Thymus (tissue), 11 donors: ENCODE measurements around the gene ATP6V1B1. TPM values are rescaled to one million over a fixed set of nuclear protein-coding genes. Genes with fewer than 3 reads are reported as not detected.

Experiments used
- DNase-seq, 9 donors: peaks; one replicate each; pipeline ENCODE4 v3.0.0-alpha.2; 2013; ENCODE audit warnings: low spot score in 9 of 9, low read depth in 6 of 9, missing footprints in 1 of 9
- H3K27ac ChIP-seq, 2 donors: one replicate each; pipeline ENCODE4 v1.5.1; 2013; ENCODE audit warnings: control low read depth in 1 of 2, low read depth in 1 of 2, low read length in 1 of 2, mild to moderate bottlenecking in 1 of 2, moderate library complexity in 1 of 2
- H3K27me3 ChIP-seq, 2 donors: one replicate each; pipeline ENCODE4 v1.5.1; 2013; ENCODE audit warnings: low read length in 1 of 2; ENCODE audit not compliant: control insufficient read depth in 2 of 2, insufficient read depth in 1 of 2
- H3K36me3 ChIP-seq, 2 donors: one replicate each; pipeline ENCODE4 v1.5.1; 2013; ENCODE audit warnings: low read length in 1 of 2, mild to moderate bottlenecking in 1 of 2, moderate library complexity in 1 of 2; ENCODE audit not compliant: control insufficient read depth in 2 of 2, insufficient read depth in 2 of 2
- H3K4me1 ChIP-seq, 2 donors: one replicate each; pipeline ENCODE4 v1.5.1; 2013; ENCODE audit warnings: low read length in 2 of 2; ENCODE audit not compliant: control insufficient read depth in 2 of 2, insufficient read depth in 2 of 2
- H3K4me3 ChIP-seq, 2 donors: one replicate each; pipeline ENCODE4 v1.5.1; 2013; ENCODE audit warnings: low read length in 2 of 2, control low read depth in 1 of 2, mild to moderate bottlenecking in 1 of 2
- H3K9me3 ChIP-seq, 2 donors: one replicate each; pipeline ENCODE4 v1.5.1; 2013; ENCODE audit warnings: low read length in 1 of 2, mild to moderate bottlenecking in 1 of 2; ENCODE audit not compliant: control insufficient read depth in 2 of 2, insufficient read depth in 1 of 2
- WGBS: extraction: QIAGEN DNeasy Blood & Tissue Kit; methylation state at CpG from one replicate; pipeline ENCODE4 v1.1.7; 2013; 5-methylcytosine and 5-hydroxymethylcytosine counted together
- polyA plus RNA-seq: library from polyadenylated mRNA; stranded (reverse); fragments of 200-250 nt; gene quantifications from one replicate; pipeline ENCODE4 v1.2.3, GENCODE V29; 2013
- total RNA-seq: library from RNA; stranded (reverse); fragments of 120-200 nt; gene quantifications from one replicate; pipeline ENCODE4 v1.2.4, GENCODE V29; 2013
- donor health status: healthy.

The ATP6V1B1 gene
- total and polyA plus RNA-seq, 2 donors = 0.19 to 1.4 TPM

DNA sequence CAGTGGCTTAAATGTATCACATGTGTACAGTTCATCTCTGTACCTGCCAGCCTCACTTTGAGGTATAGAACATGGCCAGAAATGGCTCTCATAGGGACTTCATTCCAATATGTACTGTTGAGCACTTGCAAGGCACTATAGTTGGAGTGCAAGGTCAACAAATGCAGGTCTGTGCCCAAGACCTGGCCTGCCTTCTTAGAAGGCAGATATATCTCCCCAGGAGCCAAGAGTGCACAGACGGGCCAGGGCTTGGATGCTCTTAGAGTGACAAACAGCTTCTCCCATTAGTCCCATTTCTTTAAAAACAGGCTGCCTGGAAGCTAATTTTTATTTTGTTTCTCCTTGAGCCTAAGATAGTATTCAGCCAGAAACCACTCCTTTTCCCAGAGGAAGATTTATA is 51.7 kb downstream of the ATP6V1B1 start:
- H3K36me3 ChIP-seq = peaks cover 46 to 53% of the 10 kb centered on the region in 2 donors
- H3K27ac ChIP-seq = no peak overlapping the region
- no peaks in the 10 kb centered on the region for H3K27me3 ChIP-seq
- no peak for DNase-seq
- H3K4me1 ChIP-seq = peaks cover 0 to 4% of the 10 kb centered on the region in 2 donors
- WGBS = 98% methylated on average over 1 of the region's 1 CpG
- H3K4me3 ChIP-seq = no peak overlapping the region
- no peaks in the 10 kb centered on the region for H3K9me3 ChIP-seq

DNA sequence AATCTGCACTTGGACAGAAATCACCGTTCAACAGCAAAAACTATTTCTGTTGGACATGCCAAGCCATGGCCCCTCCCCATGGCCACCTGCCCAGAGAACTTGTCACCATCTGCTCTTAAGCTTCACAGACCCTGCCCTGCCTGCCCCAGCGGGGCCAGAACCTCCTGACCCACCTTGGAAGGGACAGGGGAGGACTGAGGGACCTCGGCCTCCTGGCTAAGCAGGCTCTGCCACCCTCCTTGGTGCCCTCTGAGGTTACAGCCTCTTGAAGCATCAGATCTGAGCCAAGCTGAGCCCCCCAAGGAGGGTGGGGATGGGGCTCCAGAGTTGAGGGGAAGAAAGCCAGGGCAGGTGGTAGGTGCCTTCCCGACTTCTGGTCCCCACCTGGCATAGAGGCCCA is 52.5 kb downstream of the ATP6V1B1 start:
- DNase-seq = no peak
- Histone ChIP-seq H3K4me1 (peaks cover 2 to 6% of the 10 kb centered on the region in 2 donors), H3K4me3 (no peak overlapping the region), H3K36me3 (peaks cover 46 to 53% of the 10 kb centered on the region in 2 donors), H3K27me3 (no peaks in the 10 kb centered on the region), H3K9me3 (no peaks in the 10 kb centered on the region), H3K27ac (no peak overlapping the region)
- 95% methylated on average over 4 of the region's 4 CpGs for WGBS

DNA sequence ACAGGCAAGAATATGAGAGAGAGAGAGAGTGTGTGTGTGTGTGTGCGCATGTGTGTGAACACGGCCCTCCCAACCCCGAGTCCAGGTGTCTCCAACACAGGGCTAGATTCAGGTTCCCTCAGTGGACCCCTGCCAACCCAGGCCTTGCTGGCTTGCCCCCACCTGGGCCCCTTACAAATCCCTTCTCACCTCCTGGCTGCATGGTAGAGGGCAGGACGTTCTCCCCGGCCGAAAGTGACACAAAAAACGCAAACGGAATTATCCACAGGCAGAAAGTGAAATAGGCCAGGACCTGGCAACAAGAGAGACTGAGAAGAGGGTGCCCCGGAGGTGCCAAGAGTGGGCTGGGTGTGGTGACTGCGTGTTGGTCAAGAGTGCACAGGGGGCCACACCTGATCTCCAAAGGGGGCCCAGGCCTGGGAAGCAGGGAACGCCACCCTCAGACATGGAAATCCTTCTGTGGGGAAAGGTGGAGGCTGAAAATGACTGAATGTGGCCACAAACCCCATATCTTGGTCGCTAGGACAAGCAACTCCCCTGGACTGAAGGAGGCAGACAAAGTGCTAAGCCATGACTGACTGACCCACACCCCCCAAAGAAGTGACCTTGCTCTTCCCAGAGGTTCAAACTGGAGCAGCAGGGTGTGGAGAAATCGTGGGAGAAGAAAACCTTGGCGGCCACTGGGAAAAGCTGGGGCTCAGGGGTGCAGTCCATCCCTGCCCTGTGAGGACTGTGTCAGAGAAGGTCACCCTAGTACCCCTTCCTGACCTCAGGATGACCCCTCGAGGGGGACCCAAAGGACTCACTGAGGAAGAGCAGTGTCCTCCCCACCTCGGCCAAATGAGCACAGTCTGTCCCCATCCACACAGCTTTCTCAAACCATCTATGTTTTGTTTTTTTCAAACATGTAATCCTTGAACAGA is 53.3 kb downstream of the ATP6V1B1 start:
- Histone ChIP-seq H3K4me1 (peaks cover 11 to 15% of the 10 kb centered on the region in 2 donors), H3K9me3 (no peaks in the 10 kb centered on the region), H3K27ac (no peak overlapping the region), H3K27me3 (no peaks in the 10 kb centered on the region), H3K4me3 (no peak overlapping the region), H3K36me3 (peaks cover 46 to 53% of the 10 kb centered on the region in 2 donors)
- WGBS = 97% methylated on average over 16 of the region's 16 CpGs
- no peak for DNase-seq

DNA sequence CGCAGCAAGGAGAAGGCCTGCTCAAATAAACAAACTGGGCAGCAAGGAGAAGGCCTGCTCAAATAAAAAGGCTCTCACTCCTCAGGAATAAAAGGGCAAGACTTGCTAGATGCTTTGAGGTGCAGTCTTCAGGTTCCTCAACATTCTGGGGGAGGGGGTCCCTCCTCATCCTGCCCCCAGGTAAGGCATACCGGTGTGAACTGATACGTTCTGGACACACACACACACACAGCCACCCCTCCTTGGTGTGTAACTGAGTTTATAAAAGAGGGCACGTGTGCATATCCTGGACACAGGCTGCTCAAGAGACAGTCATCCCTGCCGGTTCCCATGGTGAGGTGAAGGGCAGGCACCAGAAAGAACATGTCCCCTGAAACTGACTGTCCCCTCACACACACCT is 54.5 kb downstream of the ATP6V1B1 start:
- no peaks in the 10 kb centered on the region for H3K9me3 ChIP-seq
- no peaks in the 10 kb centered on the region for H3K27me3 ChIP-seq
- no peak for DNase-seq
- H3K4me3 ChIP-seq = no peak overlapping the region
- H3K4me1 ChIP-seq = peaks cover 11 to 12% of the 10 kb centered on the region in 2 donors
- H3K36me3 ChIP-seq = peaks cover 46 to 53% of the 10 kb centered on the region in 2 donors
- WGBS = 86% methylated on average over 5 of the region's 5 CpGs
- no peak overlapping the region for H3K27ac ChIP-seq

DNA sequence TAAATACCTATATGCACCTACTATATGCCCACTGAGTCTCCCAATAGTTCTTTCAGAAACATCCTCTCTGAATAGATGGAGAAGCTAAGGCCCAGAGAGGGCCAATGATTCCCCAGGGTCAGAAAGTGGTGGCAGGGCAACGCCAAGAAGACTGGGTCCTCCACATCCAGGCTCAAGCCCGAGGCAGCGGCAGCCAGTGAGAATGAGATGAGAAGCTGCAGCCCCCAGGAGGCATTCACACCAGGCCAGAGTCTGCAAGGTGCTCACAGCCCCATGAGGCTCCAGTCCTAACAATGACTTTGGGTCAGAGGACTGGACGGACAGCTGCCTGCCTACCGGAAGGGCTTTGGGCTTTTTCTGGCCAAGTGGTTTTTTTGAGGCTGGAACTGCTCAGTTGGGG is 55.4 kb downstream of the ATP6V1B1 start:
- Histone ChIP-seq H3K4me3 (no peak overlapping the region), H3K27me3 (no peaks in the 10 kb centered on the region), H3K27ac (no peak overlapping the region), H3K9me3 (no peaks in the 10 kb centered on the region), H3K4me1 (peaks cover 11 to 12% of the 10 kb centered on the region in 2 donors), H3K36me3 (peaks cover 40 to 49% of the 10 kb centered on the region in 2 donors)
- WGBS = 97% methylated on average over 5 of the region's 5 CpGs
- DNase-seq = no peak

DNA sequence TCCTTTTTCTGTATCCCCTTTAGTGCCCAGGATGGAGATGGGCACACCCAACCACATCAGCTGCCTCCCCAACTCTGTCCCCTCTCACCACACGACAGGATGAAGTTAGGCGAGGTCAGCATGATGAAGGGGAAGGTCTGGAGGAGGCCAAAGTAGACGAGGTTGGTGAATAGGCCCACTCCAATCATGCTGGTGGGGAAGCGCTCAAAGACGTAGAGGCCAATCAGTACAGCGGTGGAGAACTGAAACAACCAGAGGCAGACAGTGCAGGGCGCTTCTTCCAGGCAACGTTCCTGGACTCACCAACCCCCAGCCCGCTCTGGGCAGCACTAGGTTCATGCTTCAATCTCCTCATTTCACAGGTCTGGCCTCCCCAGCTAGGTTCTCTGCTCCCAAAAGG is 56.0 kb downstream of the ATP6V1B1 start:
- Histone ChIP-seq H3K36me3 (peaks cover 34 to 43% of the 10 kb centered on the region in 2 donors), H3K4me1 (peaks cover 11 to 12% of the 10 kb centered on the region in 2 donors), H3K27me3 (no peaks in the 10 kb centered on the region), H3K4me3 (no peak overlapping the region), H3K9me3 (no peaks in the 10 kb centered on the region), H3K27ac (no peak overlapping the region)
- no peak for DNase-seq
- 97% methylated on average over 9 of the region's 9 CpGs for WGBS

DNA sequence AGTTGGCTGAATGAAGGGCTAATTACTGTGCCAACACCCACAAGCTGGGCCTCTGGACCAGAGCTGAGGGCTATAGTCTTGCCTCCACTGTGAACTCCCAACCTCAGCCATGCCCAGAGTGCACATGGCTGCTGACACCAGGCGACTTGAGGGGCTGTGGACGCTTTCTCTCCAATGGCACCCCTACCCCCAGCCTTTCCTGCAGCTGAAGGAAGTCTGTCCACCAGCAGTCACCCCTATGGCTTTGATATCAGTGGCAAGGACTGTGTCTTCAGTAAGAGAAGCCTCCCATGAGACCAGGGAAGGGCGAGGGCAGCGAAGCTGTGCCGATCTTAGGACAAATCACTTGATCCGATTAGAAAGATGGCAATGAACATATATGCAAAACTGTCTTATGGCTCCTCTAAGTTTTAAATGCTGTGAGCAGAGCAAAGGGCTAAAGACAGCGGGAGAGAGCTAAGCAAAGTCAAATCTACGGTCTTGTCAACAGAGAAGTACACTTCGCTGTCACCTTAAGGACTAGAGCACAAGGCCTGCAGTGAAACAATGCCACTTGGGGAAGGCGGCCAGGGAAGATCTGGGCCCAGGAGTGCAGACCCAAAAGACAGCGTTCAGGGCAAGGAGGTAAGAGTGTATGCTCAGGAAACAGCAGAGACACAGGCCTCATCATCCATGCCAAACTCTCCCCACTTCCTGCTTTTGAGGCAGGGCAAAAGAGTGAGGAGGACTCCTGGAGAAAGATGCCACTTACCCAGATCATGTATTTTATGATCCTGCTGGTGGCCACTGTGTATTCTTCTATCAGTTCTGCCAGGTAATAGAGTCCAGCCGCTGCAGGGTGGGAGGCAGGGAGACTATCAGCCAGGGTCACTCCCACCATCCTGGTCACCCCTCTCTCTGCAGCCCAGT is 57.5 kb downstream of the ATP6V1B1 start:
- WGBS = 94% methylated on average over 12 of the region's 12 CpGs
- Histone ChIP-seq H3K9me3 (no peaks in the 10 kb centered on the region), H3K4me3 (peak overlapping the region; percentile 76 to 89), H3K36me3 (peaks cover 21 to 30% of the 10 kb centered on the region in 2 donors), H3K4me1 (peaks cover 11 to 12% of the 10 kb centered on the region in 2 donors), H3K27me3 (no peaks in the 10 kb centered on the region), H3K27ac (no peak overlapping the region)
- peak in 1 of 9 donors; percentile 15 for DNase-seq

DNA sequence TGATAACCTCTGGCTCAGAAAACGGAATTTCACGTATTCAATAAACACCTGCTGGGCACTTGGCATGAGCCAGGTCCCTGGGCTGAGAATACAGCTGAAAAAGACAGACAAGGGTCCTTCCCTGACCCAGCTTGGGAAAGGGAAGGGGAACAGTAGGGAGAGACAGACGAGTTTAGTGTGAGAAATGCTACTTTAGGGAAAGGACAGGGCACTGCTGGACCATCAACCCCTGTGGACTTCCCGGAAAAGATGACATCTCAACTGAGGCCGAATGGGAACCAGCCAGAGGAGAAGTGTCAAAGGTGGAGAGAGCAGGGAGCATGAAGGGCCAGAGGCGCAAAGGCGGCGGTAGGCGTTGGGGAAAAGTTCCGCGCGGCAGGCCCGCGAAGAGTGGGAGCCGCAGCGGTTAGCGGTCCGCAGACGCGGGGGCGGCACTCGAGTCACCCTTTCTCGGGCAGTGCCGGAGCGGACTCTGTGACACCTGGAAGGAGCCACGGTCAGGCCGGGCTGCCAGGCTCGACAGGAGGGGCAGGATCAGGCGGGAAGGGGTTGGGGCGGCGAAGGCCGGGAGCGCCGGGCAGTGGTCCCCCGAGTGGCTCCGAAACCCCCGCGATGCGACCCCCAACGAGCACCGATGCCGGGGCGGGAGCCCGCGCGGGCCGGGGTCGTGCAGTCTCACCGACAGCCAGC is 58.5 kb downstream of the ATP6V1B1 start:
- DNase-seq = peak in 1 of 9 donors; percentile 34
- H3K27ac ChIP-seq = peak overlapping the region in 1 of 2 donors; percentile 69

More for the DNA sequence above, 58.5 kb downstream of the ATP6V1B1 start:
- peaks cover 11 to 21% of the 10 kb centered on the region in 2 donors for H3K36me3 ChIP-seq
- WGBS = 2% methylated on average over 49 of the region's 49 CpGs
- peak overlapping the region; percentile 76 to 89 for H3K4me3 ChIP-seq
- no peaks in the 10 kb centered on the region for H3K9me3 ChIP-seq
- no peaks in the 10 kb centered on the region for H3K27me3 ChIP-seq
- H3K4me1 ChIP-seq = peaks cover 11 to 12% of the 10 kb centered on the region in 2 donors
